ENCODE measurements around the gene ZBTB18. TPM values are rescaled to one million over a fixed set of nuclear protein-coding genes. Genes with fewer than 3 reads are reported as not detected.

ZBTB18 gene
- polyA plus RNA-seq, 2 of the 4 experiments (the other 2 are of a cell fraction), result 9.7 to 9.9 TPM

GRCh38 chr1:244088161-244088560 lies 37.1 kb downstream of the ZBTB18 start (continued):
- TF ChIP-seq, protein P1, sequence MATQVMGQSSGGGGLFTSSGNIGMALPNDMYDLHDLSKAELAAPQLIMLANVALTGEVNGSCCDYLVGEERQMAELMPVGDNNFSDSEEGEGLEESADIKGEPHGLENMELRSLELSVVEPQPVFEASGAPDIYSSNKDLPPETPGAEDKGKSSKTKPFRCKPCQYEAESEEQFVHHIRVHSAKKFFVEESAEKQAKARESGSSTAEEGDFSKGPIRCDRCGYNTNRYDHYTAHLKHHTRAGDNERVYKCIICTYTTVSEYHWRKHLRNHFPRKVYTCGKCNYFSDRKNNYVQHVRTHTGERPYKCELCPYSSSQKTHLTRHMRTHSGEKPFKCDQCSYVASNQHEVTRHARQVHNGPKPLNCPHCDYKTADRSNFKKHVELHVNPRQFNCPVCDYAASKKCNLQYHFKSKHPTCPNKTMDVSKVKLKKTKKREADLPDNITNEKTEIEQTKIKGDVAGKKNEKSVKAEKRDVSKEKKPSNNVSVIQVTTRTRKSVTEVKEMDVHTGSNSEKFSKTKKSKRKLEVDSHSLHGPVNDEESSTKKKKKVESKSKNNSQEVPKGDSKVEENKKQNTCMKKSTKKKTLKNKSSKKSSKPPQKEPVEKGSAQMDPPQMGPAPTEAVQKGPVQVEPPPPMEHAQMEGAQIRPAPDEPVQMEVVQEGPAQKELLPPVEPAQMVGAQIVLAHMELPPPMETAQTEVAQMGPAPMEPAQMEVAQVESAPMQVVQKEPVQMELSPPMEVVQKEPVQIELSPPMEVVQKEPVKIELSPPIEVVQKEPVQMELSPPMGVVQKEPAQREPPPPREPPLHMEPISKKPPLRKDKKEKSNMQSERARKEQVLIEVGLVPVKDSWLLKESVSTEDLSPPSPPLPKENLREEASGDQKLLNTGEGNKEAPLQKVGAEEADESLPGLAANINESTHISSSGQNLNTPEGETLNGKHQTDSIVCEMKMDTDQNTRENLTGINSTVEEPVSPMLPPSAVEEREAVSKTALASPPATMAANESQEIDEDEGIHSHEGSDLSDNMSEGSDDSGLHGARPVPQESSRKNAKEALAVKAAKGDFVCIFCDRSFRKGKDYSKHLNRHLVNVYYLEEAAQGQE (IDR thresholded peaks at IDR 0.05), result no peak
- TF ChIP-seq ZC3H11A (IDR thresholded peaks at IDR 0.05), result no peak
- TF ChIP-seq MAZ (IDR thresholded peaks at IDR 0.05; ENCODE audit: borderline replicate concordance, low read depth, low read length), result no peak
- no peak for TF ChIP-seq EP300 (IDR thresholded peaks at IDR 0.05)

- POLR2A ChIA-PET, result no interaction called here
- Histone ChIP-seq H3K27ac (0 out of 6 replicates have a peak overlapping the region, but pooled peaks of 1 of the 2 experiments have one; percentile 41), H3K9me3 (peaks cover 7% of the 10 kb centered on the region; the same call in 1 of the 3 replicates), H3K4me3 (no peak overlapping the region), H3K4me1 (peaks cover 17% of the 10 kb centered on the region), H3K4me2 (no peak overlapping the region)
- TF ChIP-seq POLR2A (IDR thresholded peaks at IDR 0.05; ENCODE audit: low read length), result no peak
- no peak for TF ChIP-seq SREBF2 (IDR thresholded peaks at IDR 0.05)
- TF ChIP-seq HEYL (CRISPR knock-in tag; IDR thresholded peaks at IDR 0.05), result no peak
- no peak for TF ChIP-seq RAD21 (conservative IDR thresholded peaks at IDR 0.05 in 1 of 2, IDR thresholded peaks at IDR 0.05 in 1 of 2)
- TF ChIP-seq HOXB13 (CRISPR knock-in tag; IDR thresholded peaks at IDR 0.05; ENCODE audit: low read depth), result no peak
- TF ChIP-seq USF2 (IDR thresholded peaks at IDR 0.05), result no peak
- TF ChIP-seq RNF2 (IDR thresholded peaks at IDR 0.05; ENCODE audit: borderline replicate concordance, low read depth), result no peak
- CTCF ChIA-PET, result interaction anchor here (0.8 to 1.3 kb wide), 2 partner anchors 12 to 184 kb away, joined by 3 to 4 read pairs; no protein-coding TSS in a partner anchor
- ATAC-seq (no peak), DNase-seq (ENCODE audit: low read depth in 1 of 2, low spot score in 1 of 2) (no peak), FAIRE-seq (no peak)
- 76% methylated on average over 8 of the region's 8 CpGs for WGBS (ENCODE audit: missing lambda C conversion rate)
Observed at GRCh38 chr1:244089561-244089960, 38.5 kb downstream of the ZBTB18 start.

GRCh38 chr1:244090645-244091044 lies 39.6 kb downstream of the ZBTB18 start:
- Histone ChIP-seq H3K4me2 (no peak overlapping the region), H3K9me3 (peaks cover 4% of the 10 kb centered on the region; the same call in 1 of the 3 replicates), H3K4me1 (peaks cover 17% of the 10 kb centered on the region), H3K4me3 (no peak overlapping the region), H3K27ac (peak overlapping the region; percentile 3 to 43; a peak in 2 of 6 replicates)
- WGBS (ENCODE audit: missing lambda C conversion rate), result 62% methylated on average over 3 of the region's 3 CpGs
- no peak for DNase-seq (ENCODE audit: low read depth in 1 of 2, low spot score in 1 of 2)
- POLR2A ChIA-PET, result no interaction called here
- CTCF ChIA-PET, result interaction anchor here (0.9 to 1.1 kb wide), 3 partner anchors 13 to 57 kb away, joined by 3 to 4 read pairs (median 3); no protein-coding TSS in a partner anchor
- TF ChIP-seq PBX3 (IDR thresholded peaks at IDR 0.05) (no peak), ESRRA (IDR thresholded peaks at IDR 0.05; ENCODE audit: borderline replicate concordance, low read length) (no peak), CEBPB (IDR thresholded peaks at IDR 0.05) (no peak), KDM1A (IDR thresholded peaks at IDR 0.05; ENCODE audit: low read depth) (no peak), NPAS2 (CRISPR knock-in tag; IDR thresholded peaks at IDR 0.05; ENCODE audit: borderline replicate concordance) (no peak), BHLHE40 (IDR thresholded peaks at IDR 0.05; ENCODE audit: low read depth, low read length) (no peak), HOXA7 (CRISPR knock-in tag; IDR thresholded peaks at IDR 0.05) (no peak), SREBF2 (IDR thresholded peaks at IDR 0.05) (no peak), MAZ (IDR thresholded peaks at IDR 0.05; ENCODE audit: borderline replicate concordance, low read depth, low read length) (no peak), POLR2AphosphoS2 (conservative IDR thresholded peaks at IDR 0.05; ENCODE audit: low read length) (no peak), GATA3 (IDR thresholded peaks at IDR 0.05; ENCODE audit: borderline replicate concordance) (no peak), ZNF302 (CRISPR knock-in tag; IDR thresholded peaks at IDR 0.05) (no peak), CHD4 (IDR thresholded peaks at IDR 0.05; ENCODE audit: borderline replicate concordance) (no peak)
- TF ChIP-seq, protein P2, sequence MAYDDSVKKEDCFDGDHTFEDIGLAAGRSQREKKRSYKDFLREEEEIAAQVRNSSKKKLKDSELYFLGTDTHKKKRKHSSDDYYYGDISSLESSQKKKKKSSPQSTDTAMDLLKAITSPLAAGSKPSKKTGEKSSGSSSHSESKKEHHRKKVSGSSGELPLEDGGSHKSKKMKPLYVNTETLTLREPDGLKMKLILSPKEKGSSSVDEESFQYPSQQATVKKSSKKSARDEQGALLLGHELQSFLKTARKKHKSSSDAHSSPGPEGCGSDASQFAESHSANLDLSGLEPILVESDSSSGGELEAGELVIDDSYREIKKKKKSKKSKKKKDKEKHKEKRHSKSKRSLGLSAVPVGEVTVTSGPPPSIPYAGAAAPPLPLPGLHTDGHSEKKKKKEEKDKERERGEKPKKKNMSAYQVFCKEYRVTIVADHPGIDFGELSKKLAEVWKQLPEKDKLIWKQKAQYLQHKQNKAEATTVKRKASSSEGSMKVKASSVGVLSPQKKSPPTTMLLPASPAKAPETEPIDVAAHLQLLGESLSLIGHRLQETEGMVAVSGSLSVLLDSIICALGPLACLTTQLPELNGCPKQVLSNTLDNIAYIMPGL (CRISPR knock-in tag; IDR thresholded peaks at IDR 0.05; ENCODE audit: borderline replicate concordance), result no peak
- TF ChIP-seq, protein P3, sequence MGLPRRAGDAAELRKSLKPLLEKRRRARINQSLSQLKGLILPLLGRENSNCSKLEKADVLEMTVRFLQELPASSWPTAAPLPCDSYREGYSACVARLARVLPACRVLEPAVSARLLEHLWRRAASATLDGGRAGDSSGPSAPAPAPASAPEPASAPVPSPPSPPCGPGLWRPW (IDR thresholded peaks at IDR 0.05), result no peak
- FAIRE-seq, result no peak
- no peak for ATAC-seq
